ENCODE data around the gene ZMYND15.

Gene ZMYND15

DNA sequence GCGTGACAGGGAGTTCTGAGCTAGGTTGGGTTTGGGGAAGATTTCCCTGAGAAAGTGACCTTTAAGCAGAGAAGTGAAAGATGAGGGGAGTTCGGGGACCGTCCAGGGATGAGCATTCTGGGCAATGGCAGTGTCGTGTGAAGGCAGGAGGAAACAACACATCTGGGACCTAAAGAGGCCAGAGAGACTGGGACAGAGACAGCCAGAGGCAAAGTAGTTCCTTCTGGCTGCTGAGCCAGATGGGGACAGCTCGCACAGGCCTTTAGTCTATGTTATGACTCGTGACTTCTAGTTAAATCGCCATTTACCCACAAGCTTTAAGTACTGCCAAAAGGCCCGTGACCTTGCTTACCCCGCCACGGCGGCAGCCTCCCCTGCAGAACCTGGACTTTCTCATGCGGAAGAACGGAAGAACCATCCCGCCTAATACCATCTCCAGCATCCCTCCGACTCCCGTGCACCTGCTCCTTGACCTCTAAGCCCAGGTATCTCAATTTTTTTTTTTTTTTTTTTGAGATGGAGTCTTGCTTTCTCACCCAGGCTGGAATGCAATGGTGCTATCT is 16.9 kb upstream of the ZMYND15 start:
- no peak overlapping the region for H3K27ac ChIP-seq (ENCODE audit: low read depth, low read length)
- H3K4me2 ChIP-seq (ENCODE audit: low read length) = no peak overlapping the region
- H3K79me1 ChIP-seq (ENCODE audit: low read length) = no peaks in the 10 kb centered on the region
- H3K18ac ChIP-seq (ENCODE audit: low read length) = no peak overlapping the region
- no peak overlapping the region for H4K5ac ChIP-seq (ENCODE audit: low read length)
- H4K8ac ChIP-seq (ENCODE audit: low read depth, low read length) = no peak overlapping the region
- H3K9ac ChIP-seq (ENCODE audit: low read length) = no peak overlapping the region
- H3K23ac ChIP-seq (ENCODE audit: low read length) = no peak overlapping the region
- H2BK120ac ChIP-seq (ENCODE audit: low read depth, low read length) = no peak overlapping the region
- H3K56ac ChIP-seq (ENCODE audit: low read length) = no peak overlapping the region
- H2AK5ac ChIP-seq (ENCODE audit: low read length) = no peak overlapping the region
- no peaks in the 10 kb centered on the region for H3K36me3 ChIP-seq (ENCODE audit: control insufficient read depth, insufficient read depth, low read length)
- no CpG with 5 or more reads among the region's 16 CpGs for WGBS (ENCODE audit: extremely low coverage, insufficient coverage, low lambda C conversion rate)
- H3K4me1 ChIP-seq (ENCODE audit: control insufficient read depth, low read depth, low read length) = no peaks in the 10 kb centered on the region
- H2BK15ac ChIP-seq (replicated peaks; ENCODE audit: low read depth) = no peak overlapping the region
- H3K4ac ChIP-seq (ENCODE audit: low read depth, low read length) = no peak overlapping the region
- no peaks in the 10 kb centered on the region for H3K27me3 ChIP-seq (ENCODE audit: insufficient read depth, low read length, poor library complexity)
- H3K79me2 ChIP-seq (ENCODE audit: control insufficient read depth, insufficient read depth, low read length) = no peaks in the 10 kb centered on the region
- H2BK5ac ChIP-seq (ENCODE audit: low read length) = no peak overlapping the region
- DNase-seq = no peak
- no peak overlapping the region for H3K4me3 ChIP-seq (ENCODE audit: low read length)

DNA sequence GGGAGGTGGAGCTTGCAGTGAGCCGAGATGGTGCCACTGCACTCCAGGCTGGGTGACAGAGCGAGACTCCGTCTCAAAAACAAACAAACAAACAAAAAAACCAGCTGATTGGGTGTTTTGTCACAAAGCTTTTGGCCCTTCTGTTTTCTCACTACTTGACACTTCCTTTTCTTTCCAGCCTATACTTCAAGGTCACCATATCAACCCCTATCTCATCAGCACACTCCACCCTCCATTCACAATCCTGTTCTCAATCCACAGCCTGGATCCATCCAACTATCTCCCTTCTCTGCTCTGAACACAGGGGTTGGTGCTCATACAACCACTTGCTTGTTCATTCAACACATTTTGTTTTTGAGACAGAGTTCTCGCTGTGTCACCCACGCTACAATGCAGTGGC is 15.0 kb upstream of the ZMYND15 start:
- H4K8ac ChIP-seq (ENCODE audit: low read depth, low read length) = no peak overlapping the region
- H3K56ac ChIP-seq (ENCODE audit: low read length) = no peak overlapping the region
- no peak overlapping the region for H2BK5ac ChIP-seq (ENCODE audit: low read length)
- no peaks in the 10 kb centered on the region for H3K79me2 ChIP-seq (ENCODE audit: control insufficient read depth, insufficient read depth, low read length)
- no peak overlapping the region for H3K9ac ChIP-seq (ENCODE audit: low read length)
- H3K79me1 ChIP-seq (ENCODE audit: low read length) = no peaks in the 10 kb centered on the region
- DNase-seq = no peak
- no peak overlapping the region for H2BK120ac ChIP-seq (ENCODE audit: low read depth, low read length)
- H3K4me1 ChIP-seq (ENCODE audit: control insufficient read depth, low read depth, low read length) = no peaks in the 10 kb centered on the region
- H3K4me2 ChIP-seq (ENCODE audit: low read length) = no peak overlapping the region
- no peak overlapping the region for H3K27ac ChIP-seq (ENCODE audit: low read depth, low read length)
- no peak overlapping the region for H3K23ac ChIP-seq (ENCODE audit: low read length)
- H2AK5ac ChIP-seq (ENCODE audit: low read length) = no peak overlapping the region
- no peak overlapping the region for H2BK15ac ChIP-seq (replicated peaks; ENCODE audit: low read depth)
- WGBS (ENCODE audit: extremely low coverage, insufficient coverage, low lambda C conversion rate) = no CpG with 5 or more reads among the region's 5 CpGs
- no peak overlapping the region for H3K4me3 ChIP-seq (ENCODE audit: low read length)
- no peak overlapping the region for H3K4ac ChIP-seq (ENCODE audit: low read depth, low read length)
- H3K18ac ChIP-seq (ENCODE audit: low read length) = no peak overlapping the region
- H4K5ac ChIP-seq (ENCODE audit: low read length) = no peak overlapping the region
- no peaks in the 10 kb centered on the region for H3K27me3 ChIP-seq (ENCODE audit: insufficient read depth, low read length, poor library complexity)
- H3K36me3 ChIP-seq (ENCODE audit: control insufficient read depth, insufficient read depth, low read length) = no peaks in the 10 kb centered on the region

- Histone ChIP-seq H3K27me3 (ENCODE audit: insufficient read depth, low read length, poor library complexity) (no peaks in the 10 kb centered on the region), H4K5ac (ENCODE audit: low read length) (no peak overlapping the region), H3K4me2 (ENCODE audit: low read length) (no peak overlapping the region), H3K27ac (ENCODE audit: low read depth, low read length) (no peak overlapping the region), H2BK120ac (ENCODE audit: low read depth, low read length) (no peak overlapping the region), H3K18ac (ENCODE audit: low read length) (no peak overlapping the region), H2BK15ac (replicated peaks; ENCODE audit: low read depth) (no peak overlapping the region), H3K79me2 (ENCODE audit: control insufficient read depth, insufficient read depth, low read length) (no peaks in the 10 kb centered on the region), H4K8ac (ENCODE audit: low read depth, low read length) (no peak overlapping the region), H3K36me3 (ENCODE audit: control insufficient read depth, insufficient read depth, low read length) (no peaks in the 10 kb centered on the region), H2AK5ac (ENCODE audit: low read length) (no peak overlapping the region), H3K4ac (ENCODE audit: low read depth, low read length) (no peak overlapping the region), H3K4me1 (ENCODE audit: control insufficient read depth, low read depth, low read length) (no peaks in the 10 kb centered on the region), H2BK5ac (ENCODE audit: low read length) (no peak overlapping the region), H3K9ac (ENCODE audit: low read length) (no peak overlapping the region), H3K79me1 (ENCODE audit: low read length) (no peaks in the 10 kb centered on the region), H3K23ac (ENCODE audit: low read length) (no peak overlapping the region), H3K4me3 (ENCODE audit: low read length) (no peak overlapping the region), H3K56ac (ENCODE audit: low read length) (no peak overlapping the region)
- no peak for DNase-seq
- no CpG with 5 or more reads among the region's 9 CpGs for WGBS (ENCODE audit: extremely low coverage, insufficient coverage, low lambda C conversion rate)
Measured at GRCh38 chr17:4725646-4726310, 13.9 kb upstream of the ZMYND15 start.

DNA sequence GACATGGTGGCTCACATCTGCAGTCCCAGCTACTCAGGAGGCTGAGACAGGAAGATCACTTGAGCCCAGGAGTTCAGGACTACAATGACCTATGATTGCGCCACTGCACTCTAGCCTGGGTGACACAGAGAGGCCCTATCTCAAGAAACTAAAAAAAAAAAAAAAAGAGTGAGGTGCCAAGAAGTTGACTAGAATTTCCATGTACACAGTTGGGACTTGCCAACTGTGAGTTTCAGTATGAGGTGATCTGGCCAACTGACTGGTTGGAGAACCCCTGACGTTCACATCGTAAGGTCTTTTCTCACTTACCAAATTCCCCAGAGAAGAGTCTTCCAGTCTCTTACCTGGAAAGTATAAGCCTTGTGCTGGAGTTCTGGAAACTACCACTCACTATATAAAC is 11.5 kb upstream of the ZMYND15 start:
- Histone ChIP-seq H3K27ac (ENCODE audit: low read depth, low read length) (no peak overlapping the region), H2BK5ac (ENCODE audit: low read length) (no peak overlapping the region), H3K4me1 (ENCODE audit: control insufficient read depth, low read depth, low read length) (no peaks in the 10 kb centered on the region), H3K79me1 (ENCODE audit: low read length) (no peaks in the 10 kb centered on the region), H3K56ac (ENCODE audit: low read length) (no peak overlapping the region), H3K9ac (ENCODE audit: low read length) (no peak overlapping the region), H3K36me3 (ENCODE audit: control insufficient read depth, insufficient read depth, low read length) (no peaks in the 10 kb centered on the region), H3K4me3 (ENCODE audit: low read length) (no peak overlapping the region), H3K18ac (ENCODE audit: low read length) (no peak overlapping the region), H2AK5ac (ENCODE audit: low read length) (no peak overlapping the region), H3K79me2 (ENCODE audit: control insufficient read depth, insufficient read depth, low read length) (no peaks in the 10 kb centered on the region), H4K8ac (ENCODE audit: low read depth, low read length) (no peak overlapping the region), H3K4me2 (ENCODE audit: low read length) (no peak overlapping the region), H3K23ac (ENCODE audit: low read length) (no peak overlapping the region), H4K5ac (ENCODE audit: low read length) (no peak overlapping the region), H2BK120ac (ENCODE audit: low read depth, low read length) (no peak overlapping the region), H2BK15ac (replicated peaks; ENCODE audit: low read depth) (no peak overlapping the region), H3K27me3 (ENCODE audit: insufficient read depth, low read length, poor library complexity) (no peaks in the 10 kb centered on the region), H3K4ac (ENCODE audit: low read depth, low read length) (no peak overlapping the region)
- no CpG with 5 or more reads among the region's 3 CpGs for WGBS (ENCODE audit: extremely low coverage, insufficient coverage, low lambda C conversion rate)
- no peak for DNase-seq

- Histone ChIP-seq H2BK5ac (ENCODE audit: low read length) (no peak overlapping the region), H2BK120ac (ENCODE audit: low read depth, low read length) (no peak overlapping the region), H3K4ac (ENCODE audit: low read depth, low read length) (no peak overlapping the region), H3K4me1 (ENCODE audit: control insufficient read depth, low read depth, low read length) (no peaks in the 10 kb centered on the region), H3K23ac (ENCODE audit: low read length) (no peak overlapping the region), H2AK5ac (ENCODE audit: low read length) (no peak overlapping the region), H3K36me3 (ENCODE audit: control insufficient read depth, insufficient read depth, low read length) (no peaks in the 10 kb centered on the region), H3K18ac (ENCODE audit: low read length) (no peak overlapping the region), H3K27ac (ENCODE audit: low read depth, low read length) (no peak overlapping the region), H3K56ac (ENCODE audit: low read length) (no peak overlapping the region), H3K27me3 (ENCODE audit: insufficient read depth, low read length, poor library complexity) (peaks cover 4% of the 10 kb centered on the region), H4K5ac (ENCODE audit: low read length) (no peak overlapping the region), H4K8ac (ENCODE audit: low read depth, low read length) (no peak overlapping the region), H3K4me2 (ENCODE audit: low read length) (no peak overlapping the region), H3K79me2 (ENCODE audit: control insufficient read depth, insufficient read depth, low read length) (no peaks in the 10 kb centered on the region), H2BK15ac (replicated peaks; ENCODE audit: low read depth) (no peak overlapping the region), H3K79me1 (ENCODE audit: low read length) (no peaks in the 10 kb centered on the region), H3K4me3 (ENCODE audit: low read length) (no peak overlapping the region), H3K9ac (ENCODE audit: low read length) (no peak overlapping the region)
- WGBS (ENCODE audit: extremely low coverage, insufficient coverage, low lambda C conversion rate) = no CpG with 5 or more reads among the region's 6 CpGs
- DNase-seq = no peak
Measured at GRCh38 chr17:4733073-4733531, 6.5 kb upstream of the ZMYND15 start.

All from mesendoderm (in vitro differentiated cells).